Uterus (tissue), 2 donors: ENCODE data around the gene LIX1L.

Experiments used
- CTCF ChIP-seq, 4 experiments: fragments of 200-600 bp in 2 of 4; fragments of 450-650 bp in 2 of 4; sonication (generic) in 2 of 4; IDR thresholded peaks; one replicate each; pipeline ENCODE4 v1.5.1; 2016 to 2019; ENCODE audit warnings: antibody characterized with exemption in 4 of 4, mild to moderate bottlenecking in 2 of 4, moderate library complexity in 1 of 4
- POLR2A ChIP-seq, 2 donors: fragments of 450-650 bp; IDR thresholded peaks; one replicate each; pipeline ENCODE4 v1.6.1; 2016; ENCODE audit warnings: antibody characterized with exemption in 2 of 2, mild to moderate bottlenecking in 1 of 2, moderate library complexity in 1 of 2

GRCh38 chr1:145961425-145962156, 3.8 kb upstream of the LIX1L start:
- TF ChIP-seq CTCF (IDR thresholded peaks at IDR 0.05): no peak
- TF ChIP-seq POLR2A (IDR thresholded peaks at IDR 0.05): peak in 1 of 2 donors; percentile 6
